Adipose tissue (tissue), 3 donors: ENCODE measurements around the gene NPIPB12. TPM values are rescaled to one million over a fixed set of nuclear protein-coding genes. Genes with fewer than 3 reads are reported as not detected.
"Not testable (repeated sequence)": the region's sequence is repeated elsewhere in the genome, so short reads cannot be mapped to it uniquely, and the experiment has no call there.

Source experiments
- H3K27ac ChIP-seq: one replicate; pipeline ENCODE4 v1.5.1; 2013; ENCODE audit warnings: low read depth, low read length
- WGBS, 3 donors: extraction: QIAGEN DNeasy Blood & Tissue Kit; methylation state at CpG; one replicate each; pipeline ENCODE4 v1.1.7; 2013; 5-methylcytosine and 5-hydroxymethylcytosine counted together
- polyA plus RNA-seq, 3 donors: library from polyadenylated mRNA; stranded (reverse); fragments of 200-250 nt; gene quantifications; one replicate each; pipeline ENCODE4 v1.2.3, GENCODE V29; 2013
- donor health status: healthy with polysubstance abuse.
- donor health status: Bipolar disorder and iron deficiency.
- donor health status: healthy.

The NPIPB12 gene
- 10 to 100 TPM; 13.5 to 46.7 (median 21.6) TPM for polyA plus RNA-seq

DNA sequence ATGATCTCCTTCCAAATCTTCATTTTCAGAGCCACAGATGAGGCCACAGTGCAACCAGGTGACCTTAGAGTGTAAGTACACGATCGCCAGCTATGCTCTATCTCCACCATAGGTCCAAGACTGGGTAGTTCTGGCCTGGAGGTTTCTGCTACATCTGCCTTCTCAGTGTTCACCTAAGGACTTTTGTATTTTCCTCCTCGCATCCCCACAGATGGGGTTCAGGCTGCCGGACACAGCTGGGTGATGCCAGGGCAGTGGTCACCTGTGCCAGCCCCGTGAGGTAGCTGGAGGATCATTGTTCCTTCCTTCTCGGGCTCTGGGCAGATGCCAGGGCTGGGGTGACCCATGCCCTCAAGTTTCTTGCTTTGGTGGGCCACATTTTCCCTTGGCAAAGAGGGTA lies at the start of gene NPIPB12:
NPIPB12 (minus strand) TSS at position 101 of the 400 bp plus-strand sequence.
- 94 to 100% (median 94%) methylated on average over 2 of the region's 6 CpGs for WGBS, 3 donors

DNA sequence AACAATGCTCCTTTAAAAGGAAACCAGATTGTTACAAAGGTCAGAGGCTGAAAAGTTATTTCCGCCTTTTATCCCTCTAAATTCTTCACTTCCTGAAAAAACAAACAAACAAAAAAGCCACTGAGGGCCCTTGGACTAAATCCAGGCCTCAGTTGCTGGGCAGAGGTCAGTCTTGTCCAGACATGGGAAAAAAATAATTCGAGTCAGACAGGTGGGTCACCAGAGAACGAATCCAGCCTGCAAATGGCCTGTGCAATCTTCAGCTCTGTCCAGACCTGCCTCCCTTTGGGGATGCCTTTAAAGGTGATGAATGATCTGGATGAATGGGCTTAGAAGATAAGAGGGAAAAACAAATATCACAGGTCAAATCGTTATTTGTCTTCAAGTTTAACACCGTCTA lies 15.3 kb upstream of the NPIPB12 start:
- H3K27ac ChIP-seq: not testable (repeated sequence)
- 54 to 74% (median 67%) methylated on average over 1 to 2 of the region's 5 CpGs for WGBS, 3 donors

More for the DNA sequence above, at the start of gene NPIPB12:
- not testable (repeated sequence) for H3K27ac ChIP-seq

DNA sequence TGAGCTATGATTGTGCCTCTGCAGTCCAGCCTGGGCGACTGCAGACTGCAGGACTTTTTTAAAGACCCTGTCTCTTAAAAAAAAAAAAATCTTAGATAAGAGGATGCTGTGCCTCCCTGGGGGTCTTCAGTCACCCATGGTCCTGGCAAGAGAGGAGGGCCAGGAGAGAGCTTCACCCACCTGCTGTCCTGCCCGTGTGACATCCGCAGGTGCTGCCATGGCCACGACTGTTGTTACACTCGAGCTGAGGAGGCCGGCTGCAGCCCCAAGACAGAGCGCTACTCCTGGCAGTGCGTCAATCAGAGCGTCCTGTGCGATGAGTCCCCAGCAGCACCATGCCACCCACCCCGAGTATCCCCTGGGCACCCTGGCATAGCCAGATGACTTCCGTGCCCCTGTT lies 23.9 kb downstream of the NPIPB12 start:
- H3K27ac ChIP-seq: not testable (repeated sequence)
- 63 to 80% (median 78%) methylated on average over 5 to 6 of the region's 12 CpGs for WGBS, 3 donors

DNA sequence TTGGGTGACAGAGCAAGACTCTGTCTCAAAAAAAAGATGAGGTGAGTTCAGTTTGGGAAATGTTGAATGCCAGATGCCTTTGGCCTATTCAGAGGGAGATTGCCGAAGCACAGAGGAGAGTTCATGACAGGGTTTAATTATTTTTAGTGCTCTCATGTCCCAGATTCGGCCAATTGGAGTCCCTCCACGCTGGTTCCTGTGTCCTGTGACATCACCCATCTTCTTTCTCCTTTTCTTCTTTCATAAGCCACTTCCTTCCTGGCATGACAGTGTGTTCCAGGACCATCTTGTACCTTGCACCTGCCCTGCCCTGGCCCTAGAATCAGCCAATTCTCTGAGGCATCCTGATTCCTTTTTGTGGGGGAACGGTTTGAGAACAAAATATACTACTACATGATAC lies 34.1 kb downstream of the NPIPB12 start:
- no CpG with 5 or more reads among the region's 4 CpGs for WGBS, 3 donors

DNA sequence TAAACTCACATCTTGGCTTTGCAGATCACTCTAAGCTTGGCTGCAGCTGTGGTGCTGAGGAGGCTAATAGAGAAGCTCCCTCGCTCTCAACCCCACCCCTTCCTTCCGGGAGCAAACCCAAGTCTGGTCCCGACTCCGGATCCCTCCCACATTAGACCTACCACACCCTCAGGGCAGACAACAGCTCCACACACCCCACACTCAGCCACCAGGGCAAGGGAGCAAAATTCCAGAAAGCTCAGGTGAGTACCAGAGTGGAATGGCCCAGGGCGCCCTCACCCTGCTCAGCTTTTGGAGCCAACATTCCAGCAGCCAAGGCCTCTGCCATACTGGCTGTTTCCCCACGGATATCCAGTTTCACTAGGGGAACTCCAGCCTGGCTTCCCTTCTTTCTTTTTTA lies 36.5 kb downstream of the NPIPB12 start:
- WGBS, 3 donors: 11 to 43% (median 15%) methylated on average over 5 of the region's 6 CpGs
- H3K27ac ChIP-seq: not testable (repeated sequence)

More for the DNA sequence above, 34.1 kb downstream of the NPIPB12 start:
- not testable (repeated sequence) for H3K27ac ChIP-seq

DNA sequence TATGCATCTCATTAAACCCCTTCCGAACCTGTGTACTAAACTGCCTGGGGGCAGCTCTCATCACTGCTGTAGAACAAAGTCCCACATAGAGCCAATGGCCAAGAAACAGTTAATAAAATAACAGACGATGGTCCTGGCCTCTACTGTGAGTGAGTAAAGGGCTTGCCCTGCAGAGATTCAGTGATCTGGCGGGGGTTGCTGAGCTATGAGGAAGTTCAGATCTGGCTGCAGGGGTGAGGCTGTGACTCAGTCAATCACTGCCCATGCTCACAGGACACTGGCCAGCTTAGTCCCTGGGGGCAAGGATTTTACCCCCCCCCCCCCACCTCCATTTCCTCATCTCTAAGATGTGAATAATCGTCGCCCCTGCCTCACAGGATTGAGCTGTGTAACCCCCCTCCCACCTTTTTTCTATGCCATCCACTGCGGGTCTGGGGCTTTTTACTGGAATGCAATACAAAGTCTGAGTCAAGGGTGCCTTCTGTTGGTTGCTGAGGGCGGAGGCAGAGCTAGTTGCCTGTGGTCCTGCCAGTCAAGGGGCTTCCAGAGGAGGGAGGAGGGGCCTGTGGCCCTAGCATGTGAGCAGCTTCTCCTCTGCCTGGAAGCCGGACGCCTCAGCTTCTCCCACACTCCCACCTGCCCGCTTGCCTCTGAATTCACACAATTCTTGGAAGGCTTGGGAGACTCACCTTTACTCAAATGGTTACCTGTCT lies 38.4 kb downstream of the NPIPB12 start:
- no CpG with 5 or more reads among the region's 10 CpGs for WGBS, 3 donors
- not testable (repeated sequence) for H3K27ac ChIP-seq

DNA sequence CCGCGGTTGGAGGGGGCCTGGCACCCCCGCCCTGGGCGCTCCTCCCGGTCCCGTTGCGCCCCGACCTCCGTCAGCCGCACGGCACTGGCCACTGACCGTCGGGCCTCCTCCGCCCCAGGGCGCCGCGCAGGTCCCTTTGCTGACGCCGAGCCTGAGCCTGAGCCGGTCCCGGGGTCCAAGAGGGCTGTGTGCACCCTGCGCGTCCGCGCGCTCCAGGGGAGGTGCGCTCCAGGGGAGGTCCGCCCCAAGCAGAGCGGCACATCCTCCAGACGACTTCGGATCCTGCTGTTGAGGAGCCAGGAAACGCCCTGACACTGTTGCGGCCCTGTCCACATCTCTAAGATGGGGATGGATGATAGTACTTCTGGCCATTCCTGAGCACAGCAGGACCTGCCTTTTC lies 39.3 kb downstream of the NPIPB12 start:
- WGBS, 3 donors: no CpG with 5 or more reads among the region's 33 CpGs
- not testable (repeated sequence) for H3K27ac ChIP-seq

DNA sequence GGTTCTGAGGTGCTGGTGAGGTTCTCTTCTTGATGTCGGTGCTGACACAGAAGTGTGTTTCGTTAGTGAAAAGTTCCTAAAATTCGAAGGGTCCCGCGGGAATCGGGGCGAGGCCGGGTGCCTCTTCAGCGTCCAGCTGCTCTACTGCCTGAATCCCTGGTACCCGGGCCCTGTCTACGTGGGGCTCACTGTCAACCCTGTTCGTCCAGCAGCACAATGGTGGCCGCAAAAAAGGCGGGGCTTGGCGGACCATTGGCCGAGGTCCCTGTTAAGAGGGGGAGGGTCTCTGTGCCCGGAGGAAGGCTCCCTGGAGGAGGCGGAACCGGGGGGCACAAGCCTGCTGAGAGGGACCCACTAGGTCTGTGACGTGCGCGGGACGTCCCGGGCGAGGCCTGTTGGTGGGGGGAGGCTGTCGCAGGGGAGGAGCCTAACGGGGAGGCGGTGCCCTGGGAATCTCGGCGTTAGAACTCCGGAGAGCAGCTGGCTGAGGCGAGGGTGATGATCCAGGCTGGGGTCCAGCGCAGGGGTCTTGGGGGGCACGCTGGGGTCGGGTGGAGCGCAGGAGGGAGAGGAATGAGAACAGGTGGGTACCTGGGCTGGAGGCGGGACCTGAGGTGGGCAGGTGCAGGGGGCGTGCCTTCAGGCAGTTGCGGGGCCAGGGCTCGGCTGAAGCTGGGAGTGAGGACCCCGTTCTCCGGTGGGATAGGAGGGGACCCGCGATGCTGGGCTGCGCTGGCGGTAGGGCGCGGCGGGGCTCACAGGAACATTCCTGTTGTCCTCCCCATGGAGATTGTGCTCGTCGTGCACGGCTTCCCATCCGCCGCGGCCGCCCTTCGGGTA lies 40.0 kb downstream of the NPIPB12 start:
- H3K27ac ChIP-seq: not testable (repeated sequence)
- WGBS, 3 donors: no CpG with 5 or more reads among the region's 57 CpGs

DNA sequence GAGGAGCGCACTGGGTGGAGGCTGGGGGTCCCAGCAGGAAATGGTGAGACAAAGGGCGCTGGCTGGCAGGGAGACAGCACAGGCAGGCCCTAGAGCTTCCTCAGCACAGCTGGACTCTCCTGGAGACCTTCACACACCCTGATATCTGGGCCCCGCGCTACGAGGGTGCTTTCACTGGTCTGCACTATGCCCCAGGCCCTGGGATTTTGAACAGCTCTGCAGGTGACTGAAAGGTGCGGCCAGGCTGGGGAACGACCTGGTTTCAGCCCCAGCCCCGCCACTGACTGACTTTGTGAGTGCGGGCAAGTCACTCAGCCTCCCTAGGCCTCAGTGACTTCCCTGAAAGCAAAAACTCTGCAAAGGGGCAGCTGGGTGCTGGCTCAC lies 45.6 kb downstream of the NPIPB12 start:
- no CpG with 5 or more reads among the region's 9 CpGs for WGBS, 3 donors
- H3K27ac ChIP-seq: not testable (repeated sequence)

DNA sequence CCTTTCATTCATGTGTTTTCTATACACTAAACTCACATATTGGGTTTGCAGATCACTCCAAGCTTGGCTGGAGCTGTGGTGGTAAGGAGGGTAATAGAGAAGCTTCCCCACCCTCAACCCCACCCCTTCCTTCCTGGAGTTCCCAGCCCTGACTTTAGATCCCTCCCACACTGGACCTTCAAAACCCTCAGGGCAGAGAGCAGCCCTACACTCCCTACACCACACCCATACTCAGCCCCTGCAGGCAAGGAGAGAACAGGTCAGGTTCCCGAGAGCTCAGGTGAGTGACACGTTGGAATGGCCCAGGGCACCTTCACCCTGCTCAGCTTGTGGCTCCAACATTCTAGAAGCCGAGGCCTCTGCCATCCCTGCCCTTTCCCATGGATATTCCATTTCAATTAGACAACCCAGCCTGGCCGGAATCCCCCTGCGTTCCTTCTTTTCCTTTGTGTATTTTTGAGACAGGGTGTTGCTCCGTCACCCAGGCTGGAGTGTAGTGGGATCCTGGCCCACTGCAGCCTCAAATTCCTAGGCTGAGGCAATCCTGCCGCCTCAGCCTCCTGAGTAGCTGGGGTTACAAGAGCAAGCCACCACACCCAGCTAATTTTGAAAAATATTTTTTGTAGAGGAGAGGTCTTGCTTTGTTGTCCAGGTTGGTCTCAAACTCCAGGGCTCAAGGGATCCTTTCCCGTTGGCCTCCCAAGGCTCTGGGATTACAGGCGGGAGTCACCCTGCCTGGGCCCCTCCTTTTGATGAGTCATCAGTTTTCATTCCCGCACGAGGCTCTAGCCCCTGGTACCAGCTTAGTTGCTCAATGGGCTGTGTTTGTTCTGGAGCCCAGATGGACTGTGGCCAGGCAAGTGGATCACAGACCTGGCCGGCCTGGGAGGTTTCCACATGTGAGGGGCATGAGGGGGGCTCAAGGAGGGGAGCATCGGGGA lies 46.2 kb downstream of the NPIPB12 start, which contains the start of gene SULT1A4:
SULT1A4 (plus strand) TSS at position 208 of the 941 bp plus-strand sequence. CDS start 1,473 bp downstream, outside the sequence.
- no CpG with 5 or more reads among the region's 13 CpGs for WGBS, 3 donors
- H3K27ac ChIP-seq: not testable (repeated sequence)

DNA sequence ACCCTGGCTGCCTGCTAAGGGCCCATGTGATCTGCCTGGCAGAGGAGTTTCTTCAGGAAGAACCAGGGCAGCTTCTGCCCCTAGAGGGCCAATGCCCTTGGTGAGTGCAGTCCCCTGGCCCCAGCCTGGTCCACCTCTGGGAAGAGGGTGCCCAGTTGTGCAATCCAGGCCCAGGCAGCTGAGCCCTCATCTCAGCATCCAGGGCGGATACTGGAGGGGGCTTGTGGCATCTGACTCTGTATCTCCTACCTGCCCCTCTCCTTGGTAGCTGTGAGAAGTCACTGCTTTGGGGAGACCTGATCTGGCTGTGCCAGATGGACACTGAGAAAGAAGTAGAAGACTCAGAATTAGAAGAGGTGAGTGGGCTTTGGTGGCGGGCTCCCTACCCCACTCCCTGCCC lies 48.5 kb downstream of the NPIPB12 start:
- H3K27ac ChIP-seq: not testable (repeated sequence)
- 83 to 97% (median 96%) methylated on average over 1 of the region's 2 CpGs for WGBS, 3 donors

DNA sequence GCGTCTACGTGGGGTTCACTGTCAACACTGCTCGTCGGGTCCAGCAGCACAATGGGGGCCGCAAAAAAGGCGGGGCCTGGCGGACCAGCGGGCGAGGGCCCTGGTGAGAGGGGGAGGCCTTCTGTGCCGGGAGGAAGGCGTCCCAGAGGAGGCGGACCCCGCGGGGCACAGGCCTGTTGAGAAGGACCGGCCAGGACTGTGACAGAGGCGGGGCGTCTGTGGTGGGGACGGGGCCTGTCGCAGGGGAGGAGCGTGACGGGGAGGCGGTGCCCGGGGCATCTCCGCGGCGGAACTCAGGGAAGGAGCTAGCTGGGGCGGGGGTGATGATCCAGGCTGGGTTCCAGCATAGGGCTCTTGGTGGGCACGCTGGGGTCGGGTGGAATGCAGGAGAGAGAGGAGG lies 51.4 kb downstream of the NPIPB12 start:
- no CpG with 5 or more reads among the region's 29 CpGs for WGBS, 3 donors
- H3K27ac ChIP-seq: not testable (repeated sequence)

DNA sequence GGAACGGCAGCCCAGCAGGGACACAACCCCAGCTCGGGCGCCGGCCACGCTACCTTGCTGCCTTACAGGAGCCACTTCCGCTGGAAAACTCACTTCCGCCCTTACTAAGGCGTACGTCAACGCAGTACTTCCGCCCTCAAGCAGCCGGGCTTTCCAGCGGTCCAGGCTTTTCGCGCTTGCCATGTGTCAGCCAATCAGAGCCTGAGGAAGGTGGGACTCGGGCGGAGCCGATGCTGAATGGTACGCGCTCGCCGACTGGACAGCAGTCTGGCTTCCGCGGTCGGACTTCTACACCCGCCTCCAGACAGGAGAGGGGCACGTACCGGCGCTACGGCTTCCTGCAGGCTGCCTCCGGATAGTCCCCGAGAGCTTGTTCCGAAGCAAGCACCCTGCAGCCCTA lies 51.9 kb downstream of the NPIPB12 start, which contains the start of the genes BOLA2 and SLX1B:
BOLA2 (minus strand) TSS at position 83 of the 400 bp plus-strand sequence. CDS start 98 bp downstream, outside the sequence.
SLX1B (plus strand) TSS at position 265 of the 400 bp plus-strand sequence.
- H3K27ac ChIP-seq: not testable (repeated sequence)
- no CpG with 5 or more reads among the region's 33 CpGs for WGBS, 3 donors

DNA sequence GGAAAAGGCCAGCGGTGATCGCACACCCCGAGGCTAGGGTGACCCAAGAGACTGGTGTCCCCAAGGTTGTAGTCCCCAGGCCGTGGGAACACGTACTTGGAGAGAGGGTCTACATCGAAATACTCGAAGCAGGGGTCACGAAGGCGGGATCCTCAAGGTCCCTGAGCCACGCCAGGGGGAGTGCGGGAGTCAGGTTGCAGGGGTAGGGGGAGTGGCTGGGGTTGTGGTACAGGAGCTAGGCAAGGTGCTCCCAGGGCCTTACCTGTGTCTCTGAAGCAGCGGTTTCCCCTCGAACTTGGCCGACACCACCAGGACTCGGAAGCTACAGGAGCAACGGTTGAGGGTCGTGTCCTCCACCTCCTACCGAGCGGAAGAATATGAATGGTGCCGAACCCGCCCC lies 52.5 kb downstream of the NPIPB12 start:
- not testable (repeated sequence) for H3K27ac ChIP-seq
- WGBS, 3 donors: no CpG with 5 or more reads among the region's 21 CpGs

Other genes starting within 250 kb of the NPIPB12 start
- 1 to 10 TPM in 1 of 3 donors, under 1 TPM in 2; 0.47 to 1.9 (median 0.94) TPM for gene NPIPB11, start 99.7 kb downstream of the NPIPB12 start, polyA plus RNA-seq
- 10 to 100 TPM in 2 of 3 donors, 1 to 10 TPM in 1; 7.9 to 21.0 (median 16.6) TPM for gene BOLA2, start 52.1 kb downstream of the NPIPB12 start, polyA plus RNA-seq
- 10 to 100 TPM; 16.5 to 36.7 (median 20.0) TPM for gene SLX1B, start 51.9 kb downstream of the NPIPB12 start, polyA plus RNA-seq
- gene SULT1A4, start 46.5 kb downstream of the NPIPB12 start, polyA plus RNA-seq: 10 to 100 TPM in 2 of 3 donors, 1 to 10 TPM in 1; 6.9 to 46.0 (median 29.2) TPM
- gene SPN, start 156.8 kb upstream of the NPIPB12 start, polyA plus RNA-seq: 1 to 10 TPM in 1 of 3 donors, under 1 TPM in 2; 0.34 to 1.4 (median 0.59) TPM
- 10 to 100 TPM in 2 of 3 donors, 1 to 10 TPM in 1; 3.2 to 18.8 (median 11.4) TPM for gene QPRT, start 172.8 kb upstream of the NPIPB12 start, polyA plus RNA-seq
- gene C16orf54, start 239.6 kb upstream of the NPIPB12 start, polyA plus RNA-seq: 1 to 10 TPM in 2 of 3 donors, under 1 TPM in 1; 0.37 to 2.1 (median 1.6) TPM